Measurements from ENCODE around the gene LNX2.

DNA sequence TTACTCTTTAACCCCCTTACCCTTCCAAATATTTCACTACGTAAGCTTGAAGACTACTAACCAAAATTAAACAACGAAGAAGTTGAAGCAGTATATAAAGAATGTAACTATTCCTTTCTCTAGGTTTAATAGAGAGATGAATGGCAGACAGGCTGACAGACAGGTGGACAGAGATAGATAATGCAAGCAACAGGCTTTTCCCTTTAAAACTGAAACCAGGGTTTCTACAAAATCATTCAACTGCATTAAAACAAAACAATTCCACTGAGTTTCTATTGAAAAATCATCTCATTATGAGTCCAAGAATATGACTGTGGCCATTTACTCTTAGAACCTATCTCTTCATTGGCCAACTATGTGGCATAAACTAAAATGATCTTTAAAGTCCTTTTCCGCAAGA, 15.2 kb downstream of the LNX2 start:
- TF ChIP-seq, protein P1, sequence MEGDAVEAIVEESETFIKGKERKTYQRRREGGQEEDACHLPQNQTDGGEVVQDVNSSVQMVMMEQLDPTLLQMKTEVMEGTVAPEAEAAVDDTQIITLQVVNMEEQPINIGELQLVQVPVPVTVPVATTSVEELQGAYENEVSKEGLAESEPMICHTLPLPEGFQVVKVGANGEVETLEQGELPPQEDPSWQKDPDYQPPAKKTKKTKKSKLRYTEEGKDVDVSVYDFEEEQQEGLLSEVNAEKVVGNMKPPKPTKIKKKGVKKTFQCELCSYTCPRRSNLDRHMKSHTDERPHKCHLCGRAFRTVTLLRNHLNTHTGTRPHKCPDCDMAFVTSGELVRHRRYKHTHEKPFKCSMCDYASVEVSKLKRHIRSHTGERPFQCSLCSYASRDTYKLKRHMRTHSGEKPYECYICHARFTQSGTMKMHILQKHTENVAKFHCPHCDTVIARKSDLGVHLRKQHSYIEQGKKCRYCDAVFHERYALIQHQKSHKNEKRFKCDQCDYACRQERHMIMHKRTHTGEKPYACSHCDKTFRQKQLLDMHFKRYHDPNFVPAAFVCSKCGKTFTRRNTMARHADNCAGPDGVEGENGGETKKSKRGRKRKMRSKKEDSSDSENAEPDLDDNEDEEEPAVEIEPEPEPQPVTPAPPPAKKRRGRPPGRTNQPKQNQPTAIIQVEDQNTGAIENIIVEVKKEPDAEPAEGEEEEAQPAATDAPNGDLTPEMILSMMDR (IDR thresholded peaks at IDR 0.05; ENCODE audit: insufficient read depth, low read length, poor library complexity, severe bottlenecking) = no peak
- TF ChIP-seq EZH2phosphoT487 (conservative IDR thresholded peaks at IDR 0.05; ENCODE audit: low read length) = no peak
